HG02884 (cell line): ENCODE data around the gene ADARB2.
"Not testable (repeated sequence)": the region's sequence is repeated elsewhere in the genome, so short reads cannot be mapped to it uniquely, and the experiment has no call there.

Experiments used
- ATAC-seq: cut with Tn5 transposase; IDR thresholded peaks from one replicate; pipeline ENCODE4 v1.9.1; 2021; ENCODE audit warnings: mild to moderate bottlenecking, moderate library complexity; ENCODE audit not compliant: unreplicated experiment

Gene ADARB2

DNA sequence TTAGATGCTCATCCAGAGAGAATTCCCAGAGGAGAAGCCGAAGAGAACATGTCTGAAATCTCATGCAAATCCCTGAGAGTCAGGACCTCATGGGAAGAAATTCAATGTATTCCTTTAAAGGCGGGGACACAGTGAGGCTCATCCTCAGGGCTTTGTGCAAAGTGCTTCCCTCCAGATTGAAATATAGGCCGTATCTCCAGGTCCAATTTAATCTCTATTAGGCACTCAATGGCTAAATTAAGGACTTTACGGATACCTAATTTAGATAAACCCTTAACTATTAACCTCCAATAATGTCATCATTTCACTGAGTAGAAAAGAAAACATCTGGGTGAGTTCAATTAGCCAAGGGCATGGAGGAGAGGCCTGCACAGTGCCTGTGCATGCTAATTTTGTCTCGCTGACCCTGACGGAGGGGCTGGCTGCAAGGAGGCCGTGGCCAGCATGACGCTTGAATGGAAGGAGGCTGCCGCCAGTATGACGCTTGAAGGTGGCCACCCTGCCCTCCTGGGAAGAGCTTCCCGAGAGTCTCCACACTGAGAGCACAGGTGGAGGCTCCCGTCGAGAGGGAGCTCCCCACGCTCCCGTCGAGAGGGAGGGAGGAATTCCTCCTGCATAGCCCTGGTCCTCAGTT lies 287.6 kb downstream of the ADARB2 start:
- ATAC-seq = no peak

DNA sequence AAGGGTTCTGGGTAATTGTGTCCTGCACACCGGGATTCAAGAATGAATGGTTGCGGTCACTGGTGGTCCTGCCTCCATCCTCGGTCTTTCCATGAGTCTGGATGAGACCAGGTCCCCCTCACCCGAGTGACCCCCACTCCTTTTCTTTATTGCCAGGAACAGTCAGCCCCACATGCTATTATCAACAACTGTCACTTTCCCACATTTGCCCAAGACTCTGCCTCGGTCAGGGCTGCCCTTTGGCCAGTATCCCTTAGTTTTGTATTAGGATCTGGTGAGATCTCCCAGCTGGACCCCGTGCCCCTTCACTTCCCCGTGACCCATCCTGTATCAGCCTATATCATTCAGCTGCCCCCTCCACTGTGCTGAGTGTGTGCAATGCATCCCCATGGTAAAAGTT lies 288.3 kb downstream of the ADARB2 start:
- no peak for ATAC-seq

DNA sequence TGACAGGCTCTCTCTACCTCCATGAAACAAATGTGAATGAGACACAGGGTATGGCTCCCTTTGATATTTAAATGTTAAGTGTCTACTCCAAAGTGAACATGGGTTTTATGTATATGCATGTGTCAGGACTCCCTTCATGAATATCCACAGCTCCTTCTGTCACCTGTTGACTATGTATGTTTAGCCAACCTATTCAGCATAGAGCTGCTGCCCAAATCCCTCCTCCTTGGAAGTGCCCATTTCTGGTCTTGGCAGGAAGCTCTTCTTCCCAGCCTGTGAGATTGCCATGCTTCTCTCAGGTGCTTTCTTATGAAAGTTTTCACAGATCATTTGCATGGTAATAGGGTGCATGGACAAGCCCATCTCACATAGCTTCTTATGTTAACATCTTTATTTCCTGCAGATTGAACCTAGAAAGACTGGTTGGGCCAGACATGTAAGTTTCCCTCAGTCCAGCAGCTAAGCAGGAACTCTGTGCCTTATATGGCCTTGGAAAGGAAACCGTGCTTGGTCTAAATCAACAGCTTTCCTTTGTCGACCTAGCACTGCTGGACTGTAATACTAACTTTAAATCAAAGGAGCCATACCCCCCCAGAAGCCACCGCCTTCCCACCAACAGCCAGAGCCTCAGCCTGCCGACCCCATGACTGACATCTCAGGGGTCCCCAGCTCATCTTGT lies 288.9 kb downstream of the ADARB2 start:
- no peak for ATAC-seq

DNA sequence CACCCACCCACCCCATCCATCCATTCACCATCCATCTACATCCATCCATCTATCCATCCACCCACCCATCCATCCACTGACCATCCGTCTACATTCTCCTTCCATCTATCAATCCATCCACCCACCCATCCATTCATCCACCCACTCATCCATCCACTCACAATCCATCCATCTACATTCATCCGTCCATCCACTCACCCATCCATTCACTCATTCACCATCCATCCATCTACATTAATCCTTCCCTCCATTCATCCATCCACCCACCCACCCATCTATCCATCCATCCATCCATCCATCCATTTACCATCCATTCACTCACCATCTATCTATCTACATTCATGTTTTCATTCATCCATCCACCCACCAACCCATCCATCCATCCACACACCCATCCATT lies 292.5 kb downstream of the ADARB2 start:
- ATAC-seq = no peak

DNA sequence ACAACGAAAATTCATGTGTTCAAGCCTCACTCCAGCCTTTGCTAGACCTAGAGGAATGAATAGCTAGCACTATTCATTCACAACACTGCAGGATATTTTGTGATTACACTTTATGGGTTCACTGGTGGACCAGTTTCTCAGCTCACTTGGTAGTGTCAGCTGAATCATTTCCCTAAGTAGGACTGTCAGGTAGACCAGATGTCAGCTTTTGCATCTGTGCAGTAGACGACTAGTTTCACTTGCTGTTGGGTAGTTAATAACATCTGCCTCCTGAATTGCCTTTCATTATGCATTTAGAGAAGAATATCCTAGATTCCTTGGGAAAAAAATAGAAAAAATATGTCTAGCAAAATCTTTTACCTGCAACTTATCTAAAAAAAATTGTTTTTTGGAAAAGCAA lies 296.4 kb downstream of the ADARB2 start:
- no peak for ATAC-seq

DNA sequence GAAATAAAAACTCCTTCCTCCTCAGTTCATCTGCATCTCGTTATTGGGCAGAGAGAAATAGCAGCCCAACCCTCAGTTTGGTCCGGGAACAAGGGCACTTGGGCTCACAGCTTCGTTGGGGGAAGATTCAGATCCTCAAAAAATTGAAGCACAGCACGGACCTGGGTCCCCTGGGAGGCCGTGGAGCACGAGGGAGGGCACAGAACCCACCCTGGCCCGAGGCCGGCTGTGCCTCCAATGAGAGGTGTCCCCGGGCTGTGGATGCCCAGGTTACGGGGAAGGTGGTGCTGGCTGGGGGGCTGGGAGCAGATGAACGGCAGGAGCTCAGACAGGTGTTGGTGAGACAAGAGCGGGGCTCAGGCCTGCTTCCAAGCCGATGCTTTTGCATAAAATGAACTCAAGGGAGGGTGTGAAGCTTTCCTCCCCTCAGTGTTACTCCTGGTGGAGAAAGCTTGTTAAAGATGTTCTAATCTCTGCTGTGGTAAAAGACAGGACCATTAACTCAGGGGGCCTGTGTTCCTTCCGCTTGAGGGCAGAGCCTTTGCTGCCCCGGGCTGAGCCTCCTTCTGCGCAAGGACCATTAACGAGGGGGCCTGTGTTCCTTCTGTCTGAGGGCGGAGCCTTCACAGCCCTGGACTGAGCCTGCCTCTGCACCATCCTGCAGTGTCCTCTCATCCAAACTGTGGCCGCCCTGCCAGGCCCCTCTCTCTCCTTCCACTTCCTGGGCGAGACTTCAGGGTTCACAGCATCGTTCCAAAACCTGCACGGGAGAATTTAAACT lies 302.2 kb downstream of the ADARB2 start:
- ATAC-seq = no peak

DNA sequence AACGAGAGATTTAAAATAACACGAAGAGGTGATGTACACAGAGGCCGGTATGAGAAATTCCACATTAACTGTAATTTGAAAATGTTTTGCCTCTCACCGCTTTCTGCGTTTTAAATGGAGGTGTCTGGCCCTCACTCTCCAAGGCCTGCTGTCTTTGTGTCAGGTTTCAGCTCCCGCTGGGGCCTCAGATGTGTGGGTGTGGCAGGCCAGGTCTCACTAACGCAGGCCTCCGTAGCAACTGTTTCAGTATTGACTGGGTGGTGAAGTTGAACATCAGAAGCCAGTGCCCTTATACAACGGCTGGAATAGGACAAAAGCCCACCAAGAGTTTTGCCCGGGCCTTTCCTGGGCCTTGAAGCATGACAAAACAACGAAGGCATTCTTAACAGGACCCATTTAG lies 303.1 kb downstream of the ADARB2 start:
- ATAC-seq = no peak

DNA sequence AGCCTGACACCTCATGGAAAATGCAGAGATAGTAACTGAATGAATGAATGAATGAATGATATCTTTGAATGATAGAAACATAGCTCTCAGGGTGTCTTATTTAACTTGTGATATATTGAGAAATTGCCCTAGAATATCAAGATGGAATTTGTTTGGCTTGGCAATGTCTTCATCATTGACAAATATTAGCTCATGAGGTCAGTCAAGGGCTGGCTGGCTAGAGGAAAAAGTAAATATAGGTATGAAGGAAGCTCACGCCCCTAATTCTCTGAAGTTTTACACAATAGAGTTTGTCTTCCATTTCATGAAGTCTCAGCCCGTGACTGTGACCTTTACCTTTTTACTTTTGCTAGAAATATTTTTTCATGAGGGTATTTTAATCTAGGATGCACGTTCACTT lies 305.2 kb downstream of the ADARB2 start:
- ATAC-seq = no peak

DNA sequence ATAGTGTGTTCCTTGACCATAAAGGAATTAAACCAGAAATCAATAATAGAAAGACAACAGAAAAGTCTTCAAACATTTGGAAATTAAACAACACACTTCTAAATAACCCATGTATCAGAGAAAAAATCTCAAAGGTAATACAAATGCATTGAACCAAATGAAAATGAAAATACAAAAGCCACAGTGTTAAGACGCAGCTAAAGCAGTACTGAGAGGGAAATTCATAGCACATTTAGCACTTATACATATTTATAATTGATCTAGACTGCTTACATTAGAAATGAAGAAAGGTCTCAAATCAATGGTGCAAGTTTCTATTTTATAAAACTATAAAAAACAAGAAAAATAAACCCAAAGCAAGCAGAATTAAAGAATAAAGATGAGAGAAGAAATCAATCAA lies 306.1 kb downstream of the ADARB2 start:
- no peak for ATAC-seq

DNA sequence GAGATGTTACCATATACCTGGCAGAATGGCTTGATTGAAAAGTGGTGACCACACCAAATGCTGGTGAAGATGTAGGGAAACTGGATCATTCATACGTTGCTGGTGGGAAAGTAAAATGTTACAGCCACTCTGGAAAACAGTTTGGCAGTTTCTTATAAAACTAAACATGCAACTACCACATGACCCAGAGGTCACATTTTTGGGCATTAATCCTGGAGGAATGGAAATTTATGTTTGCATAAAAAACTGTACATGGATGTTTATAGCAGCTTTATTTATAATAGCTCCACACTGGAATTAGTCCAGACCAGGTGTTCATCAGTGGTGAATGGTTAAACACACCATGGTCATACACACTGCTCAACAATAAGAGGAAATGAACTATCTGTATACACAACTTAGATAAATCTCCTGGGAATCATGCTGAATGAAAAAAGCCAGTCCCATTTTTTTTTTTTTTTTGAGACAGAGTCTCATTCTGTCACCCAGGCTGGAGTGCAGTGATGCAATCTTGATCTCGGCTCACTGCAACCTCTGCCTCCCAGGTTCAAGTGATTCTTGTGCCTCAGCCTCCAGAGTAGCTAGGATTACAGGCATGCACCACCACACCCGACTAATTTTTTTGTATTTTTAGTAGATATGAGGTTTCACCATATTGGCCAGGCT lies 309.7 kb downstream of the ADARB2 start:
- ATAC-seq = not testable (repeated sequence)

DNA sequence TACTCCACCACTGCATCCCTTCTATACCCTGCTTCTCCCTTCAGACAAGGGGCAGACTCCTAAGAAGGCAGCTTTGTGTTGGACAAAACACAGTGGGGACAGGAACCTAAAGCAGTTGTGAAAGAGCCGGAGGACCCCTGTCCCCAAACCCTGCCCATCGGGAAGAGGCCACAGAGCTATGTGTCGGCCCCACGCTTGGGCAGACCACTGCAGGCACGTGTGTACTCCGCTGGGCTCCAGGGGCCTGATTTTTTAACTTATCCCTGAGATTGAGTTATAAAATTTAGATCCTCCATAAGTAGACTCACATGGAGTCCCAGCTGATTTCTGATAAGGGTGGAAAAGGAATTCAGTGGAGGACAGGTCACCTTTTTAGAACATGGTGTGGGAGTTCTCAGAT lies 310.5 kb downstream of the ADARB2 start:
- ATAC-seq = no peak

DNA sequence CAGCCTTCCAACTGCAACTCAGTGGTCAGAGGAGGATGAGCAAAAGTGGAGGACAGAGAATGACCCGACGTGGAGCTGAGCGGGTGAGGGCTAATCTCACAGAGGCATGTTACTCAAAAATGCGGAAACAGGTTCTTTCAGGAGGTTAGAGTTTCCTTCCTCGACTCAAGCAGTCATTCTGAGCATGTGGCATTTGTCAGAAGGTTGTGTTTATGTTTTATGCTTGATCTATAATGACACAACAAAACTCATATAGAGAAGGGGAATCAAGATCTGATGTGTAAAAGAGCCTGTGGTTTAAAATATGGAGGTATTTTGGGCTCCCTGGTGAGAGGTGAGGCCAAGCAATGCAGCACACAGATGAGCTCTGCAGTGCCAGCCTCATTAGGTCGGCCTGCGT lies 311.4 kb downstream of the ADARB2 start:
- ATAC-seq = peak; percentile 78

DNA sequence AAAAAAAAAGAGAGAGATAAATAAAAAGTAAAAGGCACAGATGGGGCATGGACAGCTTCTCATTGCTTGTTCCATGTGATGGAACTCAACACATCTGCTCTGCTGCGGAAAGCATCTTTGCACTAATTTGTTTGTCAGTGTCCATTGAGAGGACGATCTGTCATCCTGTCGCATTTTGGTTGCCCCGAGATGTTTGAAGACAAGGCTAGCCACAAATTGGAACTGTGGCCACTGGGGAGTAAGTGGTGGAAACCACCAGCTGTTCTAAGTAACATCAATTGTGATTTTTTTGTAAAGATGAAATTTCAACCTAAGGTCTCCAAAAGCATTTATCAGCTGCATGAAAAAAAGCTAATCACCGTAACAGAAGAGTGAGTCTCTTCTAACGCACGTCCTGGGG lies 312.7 kb downstream of the ADARB2 start:
- ATAC-seq = no peak

DNA sequence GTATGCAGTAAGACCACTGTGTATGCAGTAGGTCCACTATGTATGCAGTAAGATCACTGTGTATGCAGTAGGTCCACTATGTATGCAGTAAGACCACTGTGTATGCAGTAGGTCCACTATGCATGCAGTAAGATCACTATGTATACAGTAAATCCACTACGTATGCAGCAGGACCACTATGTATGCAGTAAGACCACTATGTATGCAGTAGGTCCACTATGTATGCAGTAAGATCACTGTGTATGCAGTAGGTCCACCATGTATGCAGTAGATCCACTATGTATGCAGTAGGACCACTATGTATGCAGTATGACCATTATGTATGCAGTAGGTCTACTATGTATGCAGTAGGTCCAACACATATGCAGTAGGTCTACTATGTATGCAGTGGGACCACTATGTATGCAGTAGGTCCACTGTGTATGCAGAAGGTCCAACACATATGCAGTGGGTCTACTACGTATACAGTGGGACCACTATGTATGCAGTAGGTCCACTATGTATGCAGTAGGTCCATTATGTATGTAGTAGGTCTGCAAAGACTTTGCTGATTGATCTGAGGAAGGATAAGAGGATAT lies 313.6 kb downstream of the ADARB2 start:
- no peak for ATAC-seq

DNA sequence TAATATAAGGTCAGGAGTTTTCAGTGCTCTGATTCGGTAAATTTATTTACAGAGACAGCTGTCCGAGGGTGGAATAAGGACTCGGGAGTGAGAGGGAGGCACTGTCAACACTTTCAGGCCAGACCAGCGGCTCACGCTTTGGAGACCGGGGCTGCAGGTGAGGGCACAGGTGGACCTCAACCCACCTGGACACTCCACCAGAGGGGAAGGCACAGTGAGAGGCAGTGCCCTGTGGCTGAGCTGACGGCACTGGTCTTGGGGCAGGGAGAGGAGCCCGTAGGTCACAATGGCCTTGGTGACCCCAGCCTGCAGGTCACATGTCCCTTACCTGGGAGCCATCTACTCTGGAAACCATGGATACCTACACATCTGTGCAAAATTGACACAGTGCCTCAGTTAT lies 315.1 kb downstream of the ADARB2 start:
- no peak for ATAC-seq

DNA sequence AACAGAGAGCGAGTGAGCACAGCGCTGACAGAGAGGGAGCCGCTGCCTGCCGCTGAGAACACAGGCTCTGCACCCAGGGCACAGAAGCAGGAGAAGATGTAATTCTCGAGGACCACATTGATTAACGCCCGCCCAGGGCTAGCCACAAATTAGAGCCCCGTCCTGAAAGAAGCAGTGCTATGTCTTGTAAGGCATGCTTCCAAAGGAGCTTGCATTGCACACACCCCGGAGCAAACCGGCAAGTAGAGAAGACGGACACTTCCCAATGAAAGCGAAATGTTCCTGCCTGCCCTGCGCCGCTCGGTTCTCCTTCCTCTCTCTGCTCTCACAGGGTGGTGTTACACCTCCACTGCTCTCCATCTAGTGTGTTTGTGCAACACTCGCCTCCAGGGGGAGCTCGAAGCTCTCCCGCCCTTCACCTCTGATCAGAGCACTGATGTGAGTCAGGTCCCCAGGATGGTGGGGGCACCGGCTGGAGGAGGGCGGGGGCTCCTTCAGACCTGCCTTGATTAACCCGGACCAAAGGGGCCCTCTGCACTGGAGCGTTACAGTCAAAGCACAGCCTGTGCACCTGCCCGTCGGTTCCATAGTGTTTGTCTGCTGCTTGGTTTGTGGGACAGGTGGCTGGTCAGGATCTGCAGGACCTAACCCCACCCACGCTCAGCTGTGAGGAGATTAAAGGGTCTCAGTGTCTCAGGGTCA lies 316.5 kb downstream of the ADARB2 start:
- ATAC-seq = peak; percentile 94

DNA sequence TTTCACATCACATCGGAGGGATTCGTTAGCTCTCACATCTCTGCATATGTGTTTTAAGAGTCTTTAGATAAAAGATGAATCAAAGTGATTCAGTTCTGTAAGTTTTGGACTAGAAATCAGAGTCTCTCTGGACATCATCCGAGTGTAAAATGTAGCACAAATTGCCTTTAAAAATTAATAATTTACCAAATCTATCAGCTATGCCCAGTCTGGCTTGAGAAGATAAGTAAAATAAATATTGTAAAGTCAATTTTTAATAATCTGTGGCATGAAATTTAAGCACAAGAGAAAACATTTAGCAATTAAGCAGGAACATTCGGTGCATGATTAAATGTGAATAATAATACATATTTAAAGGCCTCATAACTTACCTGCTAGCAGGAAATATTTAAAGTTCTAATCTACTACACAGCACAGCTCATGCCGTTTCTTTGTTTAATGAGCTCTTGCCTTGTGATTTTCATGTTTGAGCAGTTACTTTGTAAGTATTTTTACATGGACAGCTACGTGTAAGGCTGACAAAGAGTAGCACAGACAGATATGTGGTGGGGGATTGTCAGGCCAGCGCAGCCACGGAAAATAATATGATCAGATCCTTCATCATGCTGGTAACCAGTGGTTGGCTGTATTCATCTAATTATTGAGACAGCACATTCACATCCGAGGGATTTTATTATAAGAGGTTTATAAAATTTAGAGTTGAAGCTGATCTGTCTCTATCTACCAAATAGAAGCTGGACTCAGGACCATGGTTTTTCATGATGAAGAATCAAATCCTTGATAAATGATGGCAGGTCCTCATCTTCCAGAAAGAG lies 317.3 kb downstream of the ADARB2 start:
- ATAC-seq = no peak

DNA sequence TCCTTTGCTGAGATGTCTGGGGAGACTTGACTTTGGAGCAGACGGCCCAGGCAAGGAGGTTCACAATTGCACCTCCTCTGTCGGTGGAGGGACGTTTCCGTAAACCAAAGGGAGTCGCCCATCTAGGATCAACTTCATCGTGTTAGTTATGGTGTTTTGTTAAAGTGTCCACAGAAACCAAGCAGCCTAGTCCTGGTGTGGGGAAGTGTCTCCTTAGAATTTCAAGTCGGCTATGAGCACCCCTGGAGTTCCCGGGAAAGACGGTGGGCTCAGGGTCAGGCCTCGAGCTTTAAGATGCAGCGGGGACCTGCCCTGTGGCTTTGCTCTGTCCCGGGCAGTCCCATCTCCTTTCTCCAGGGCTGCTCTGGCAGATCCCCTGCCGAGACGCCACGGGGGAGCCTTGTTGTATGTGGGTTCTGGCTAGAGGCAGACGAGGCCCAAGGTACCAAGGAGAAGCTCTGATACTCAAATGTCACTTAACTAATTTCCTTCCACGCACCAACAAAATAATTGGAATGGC lies 319.2 kb downstream of the ADARB2 start:
- ATAC-seq = no peak

DNA sequence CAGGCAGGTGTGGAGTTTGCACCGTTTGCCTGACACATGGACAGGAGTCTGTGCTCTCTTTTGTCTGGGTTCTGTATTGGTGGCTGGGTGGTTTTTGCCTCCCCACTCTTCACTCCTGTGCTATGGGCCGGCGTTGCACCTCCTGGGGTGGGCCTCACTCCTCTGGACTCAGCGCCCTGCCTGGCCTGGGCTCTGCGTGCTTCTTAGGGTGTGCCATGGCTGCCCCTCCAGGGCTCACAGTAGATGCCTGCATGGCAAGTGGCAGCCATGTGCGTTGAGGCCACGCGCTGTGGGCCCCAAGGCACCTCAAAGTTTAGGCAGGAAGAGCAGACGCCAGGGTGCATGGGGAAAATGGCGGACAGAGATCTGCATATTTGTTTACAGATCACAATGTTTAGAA lies 319.8 kb downstream of the ADARB2 start:
- ATAC-seq = no peak
